ENCODE measurements around the gene BSN. TPM values are rescaled to one million over a fixed set of nuclear protein-coding genes. Genes with fewer than 3 reads are reported as not detected.

The BSN gene
- total and polyA plus RNA-seq, 2 donors (not counting 1 experiment from before 2014, with no cell fraction given): under 0.01 to 0.01 TPM

DNA sequence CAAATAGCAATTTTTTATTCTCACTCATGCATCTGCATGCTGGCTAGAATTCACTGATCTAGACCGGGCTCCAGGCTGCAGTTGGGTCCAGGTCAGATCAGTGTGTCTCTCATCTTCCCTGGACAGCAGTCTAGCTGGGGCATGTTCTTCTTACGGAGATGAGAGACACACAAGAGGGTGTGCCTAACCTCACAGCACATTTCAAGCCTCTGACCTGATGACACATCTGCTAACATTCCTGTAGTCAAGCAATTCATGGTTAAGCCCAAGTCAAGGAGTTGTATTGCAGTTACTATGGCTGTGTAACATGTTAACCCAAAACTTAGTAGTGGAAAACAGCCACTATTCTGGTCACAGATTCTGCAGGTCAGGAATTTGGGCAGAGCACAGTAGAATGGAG is 13.1 kb downstream of the BSN start:
- Histone ChIP-seq H3K4me3 (replicated peaks in 1 of 4; ENCODE audit: control extremely low read depth in 1 of 4, insufficient read depth in 1 of 4, low read depth in 3 of 4, low read length in 4 of 4) (no peak overlapping the region), H3K4me1 (ENCODE audit: control insufficient read depth, extremely low read depth, insufficient read depth, low read length) (no peaks in the 10 kb centered on the region), H3K36me3 (ENCODE audit: control insufficient read depth, insufficient read depth, low read length) (no peaks in the 10 kb centered on the region), H3K27ac (ENCODE audit: insufficient read depth, low read length) (no peak overlapping the region), H3K9me3 (ENCODE audit: control insufficient read depth, insufficient read depth, low read depth, low read length) (no peaks in the 10 kb centered on the region), H4K20me1 (ENCODE audit: control insufficient read depth, extremely low read depth, insufficient read depth, low read length) (no peaks in the 10 kb centered on the region), H3K9ac (ENCODE audit: insufficient read depth, low read length) (no peak overlapping the region), H3K79me2 (ENCODE audit: control insufficient read depth, insufficient read depth, low read length) (no peaks in the 10 kb centered on the region), H3K27me3 (ENCODE audit: control insufficient read depth, insufficient read depth, low read length) (peaks cover 6% of the 10 kb centered on the region), H2AFZ (ENCODE audit: low read length) (no peak overlapping the region), H3K4me2 (ENCODE audit: extremely low read depth, insufficient read depth, low read length) (no peak overlapping the region)
- TF ChIP-seq, protein P1, sequence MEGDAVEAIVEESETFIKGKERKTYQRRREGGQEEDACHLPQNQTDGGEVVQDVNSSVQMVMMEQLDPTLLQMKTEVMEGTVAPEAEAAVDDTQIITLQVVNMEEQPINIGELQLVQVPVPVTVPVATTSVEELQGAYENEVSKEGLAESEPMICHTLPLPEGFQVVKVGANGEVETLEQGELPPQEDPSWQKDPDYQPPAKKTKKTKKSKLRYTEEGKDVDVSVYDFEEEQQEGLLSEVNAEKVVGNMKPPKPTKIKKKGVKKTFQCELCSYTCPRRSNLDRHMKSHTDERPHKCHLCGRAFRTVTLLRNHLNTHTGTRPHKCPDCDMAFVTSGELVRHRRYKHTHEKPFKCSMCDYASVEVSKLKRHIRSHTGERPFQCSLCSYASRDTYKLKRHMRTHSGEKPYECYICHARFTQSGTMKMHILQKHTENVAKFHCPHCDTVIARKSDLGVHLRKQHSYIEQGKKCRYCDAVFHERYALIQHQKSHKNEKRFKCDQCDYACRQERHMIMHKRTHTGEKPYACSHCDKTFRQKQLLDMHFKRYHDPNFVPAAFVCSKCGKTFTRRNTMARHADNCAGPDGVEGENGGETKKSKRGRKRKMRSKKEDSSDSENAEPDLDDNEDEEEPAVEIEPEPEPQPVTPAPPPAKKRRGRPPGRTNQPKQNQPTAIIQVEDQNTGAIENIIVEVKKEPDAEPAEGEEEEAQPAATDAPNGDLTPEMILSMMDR (conservative IDR thresholded peaks at IDR 0.05 in 1 of 2, IDR thresholded peaks at IDR 0.05 in 1 of 2; ENCODE audit: low read depth in 1 of 2, low read length in 2 of 2): no peak
- TF ChIP-seq EZH2 (IDR thresholded peaks at IDR 0.05; ENCODE audit: low read length, missing control alignments): no peak
- DNase-seq (ENCODE audit: low read depth in 2 of 2): no peak

GRCh38 chr3:49568965-49569364 is 14.7 kb downstream of the BSN start:
- no peak overlapping the region for H3K27ac ChIP-seq (ENCODE audit: insufficient read depth, low read length)
- TF ChIP-seq EZH2 (IDR thresholded peaks at IDR 0.05; ENCODE audit: low read length, missing control alignments): no peak
- TF ChIP-seq, protein P1 (conservative IDR thresholded peaks at IDR 0.05 in 1 of 2, IDR thresholded peaks at IDR 0.05 in 1 of 2; ENCODE audit: low read depth in 1 of 2, low read length in 2 of 2): no peak
- H3K4me1 ChIP-seq (ENCODE audit: control insufficient read depth, extremely low read depth, insufficient read depth, low read length): no peaks in the 10 kb centered on the region
- H3K4me3 ChIP-seq (replicated peaks in 1 of 4; ENCODE audit: control extremely low read depth in 1 of 4, insufficient read depth in 1 of 4, low read depth in 3 of 4, low read length in 4 of 4): no peak overlapping the region
- peaks cover 8% of the 10 kb centered on the region for H3K27me3 ChIP-seq (ENCODE audit: control insufficient read depth, insufficient read depth, low read length)
- no peaks in the 10 kb centered on the region for H3K9me3 ChIP-seq (ENCODE audit: control insufficient read depth, insufficient read depth, low read depth, low read length)
- H4K20me1 ChIP-seq (ENCODE audit: control insufficient read depth, extremely low read depth, insufficient read depth, low read length): no peaks in the 10 kb centered on the region
- H2AFZ ChIP-seq (ENCODE audit: low read length): no peak overlapping the region
- H3K79me2 ChIP-seq (ENCODE audit: control insufficient read depth, insufficient read depth, low read length): no peaks in the 10 kb centered on the region
- DNase-seq (ENCODE audit: low read depth in 2 of 2): no peak
- H3K4me2 ChIP-seq (ENCODE audit: extremely low read depth, insufficient read depth, low read length): no peak overlapping the region
- no peaks in the 10 kb centered on the region for H3K36me3 ChIP-seq (ENCODE audit: control insufficient read depth, insufficient read depth, low read length)
- no peak overlapping the region for H3K9ac ChIP-seq (ENCODE audit: insufficient read depth, low read length)

- no peaks in the 10 kb centered on the region for H3K79me2 ChIP-seq (ENCODE audit: control insufficient read depth, insufficient read depth, low read length)
- H3K27ac ChIP-seq (ENCODE audit: insufficient read depth, low read length): no peak overlapping the region
- TF ChIP-seq, protein P1 (conservative IDR thresholded peaks at IDR 0.05 in 1 of 2, IDR thresholded peaks at IDR 0.05 in 1 of 2; ENCODE audit: low read depth in 1 of 2, low read length in 2 of 2): no peak
- no peak for TF ChIP-seq EZH2 (IDR thresholded peaks at IDR 0.05; ENCODE audit: low read length, missing control alignments)
- peaks cover 8% of the 10 kb centered on the region for H3K27me3 ChIP-seq (ENCODE audit: control insufficient read depth, insufficient read depth, low read length)
- DNase-seq (ENCODE audit: low read depth in 2 of 2): no peak
- no peaks in the 10 kb centered on the region for H3K36me3 ChIP-seq (ENCODE audit: control insufficient read depth, insufficient read depth, low read length)
- no peaks in the 10 kb centered on the region for H3K4me1 ChIP-seq (ENCODE audit: control insufficient read depth, extremely low read depth, insufficient read depth, low read length)
- no peaks in the 10 kb centered on the region for H3K9me3 ChIP-seq (ENCODE audit: control insufficient read depth, insufficient read depth, low read depth, low read length)
- no peak overlapping the region for H3K4me2 ChIP-seq (ENCODE audit: extremely low read depth, insufficient read depth, low read length)
- H3K4me3 ChIP-seq (replicated peaks in 1 of 4; ENCODE audit: control extremely low read depth in 1 of 4, insufficient read depth in 1 of 4, low read depth in 3 of 4, low read length in 4 of 4): no peak overlapping the region
- H3K9ac ChIP-seq (ENCODE audit: insufficient read depth, low read length): no peak overlapping the region
- no peak overlapping the region for H2AFZ ChIP-seq (ENCODE audit: low read length)
- no peaks in the 10 kb centered on the region for H4K20me1 ChIP-seq (ENCODE audit: control insufficient read depth, extremely low read depth, insufficient read depth, low read length)
Measured at GRCh38 chr3:49570028-49570654, 15.9 kb downstream of the BSN start.

All from fibroblast of lung (primary cell).